ENCODE measurements around the gene ST8SIA1. TPM values are rescaled to one million over a fixed set of nuclear protein-coding genes. Genes with fewer than 3 reads are reported as not detected.

Gene ST8SIA1
- total RNA-seq, 2 experiments from 2014 or later, result 9.5 to 9.6 TPM

DNA sequence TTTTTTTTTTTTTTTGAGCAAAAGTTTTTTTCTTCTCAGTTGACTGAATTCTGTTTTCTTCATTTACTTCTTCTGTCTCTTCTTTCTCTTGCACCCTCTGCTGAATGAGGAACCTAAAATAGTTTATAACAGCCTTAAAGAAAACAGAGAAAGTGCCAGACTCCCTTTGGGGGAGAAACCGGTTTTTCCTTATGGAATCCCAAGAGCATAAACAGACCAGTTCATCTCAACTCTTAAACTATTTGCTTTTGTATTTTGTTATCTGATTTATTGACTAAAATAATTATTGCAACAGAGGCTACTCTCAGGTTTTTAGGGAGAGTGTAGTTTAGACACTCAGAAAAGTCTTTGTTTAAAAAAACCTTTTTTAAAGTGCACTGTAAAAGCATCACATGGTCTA is 30.2 kb downstream of the ST8SIA1 start:
- CTCF ChIA-PET, result interaction anchor here (0.8 kb wide), 1 partner anchor 31 kb away, joined by 5 read pairs; no protein-coding TSS in a partner anchor
- Mint-ChIP-seq H3K4me3 (no peak overlapping the region), H3K4me1 (ENCODE audit: low read depth) (peaks cover 2% of the 10 kb centered on the region), H3K27me3 (no peaks in the 10 kb centered on the region), H3K36me3 (peaks cover 28% of the 10 kb centered on the region), H3K9me3 (peaks cover 26% of the 10 kb centered on the region), H3K27ac (no peak overlapping the region)
- intact Hi-C loops (cut with micrococcal nuclease), result no loop called here
- POLR2A ChIA-PET, result no interaction called here
- no peak for DNase-seq

DNA sequence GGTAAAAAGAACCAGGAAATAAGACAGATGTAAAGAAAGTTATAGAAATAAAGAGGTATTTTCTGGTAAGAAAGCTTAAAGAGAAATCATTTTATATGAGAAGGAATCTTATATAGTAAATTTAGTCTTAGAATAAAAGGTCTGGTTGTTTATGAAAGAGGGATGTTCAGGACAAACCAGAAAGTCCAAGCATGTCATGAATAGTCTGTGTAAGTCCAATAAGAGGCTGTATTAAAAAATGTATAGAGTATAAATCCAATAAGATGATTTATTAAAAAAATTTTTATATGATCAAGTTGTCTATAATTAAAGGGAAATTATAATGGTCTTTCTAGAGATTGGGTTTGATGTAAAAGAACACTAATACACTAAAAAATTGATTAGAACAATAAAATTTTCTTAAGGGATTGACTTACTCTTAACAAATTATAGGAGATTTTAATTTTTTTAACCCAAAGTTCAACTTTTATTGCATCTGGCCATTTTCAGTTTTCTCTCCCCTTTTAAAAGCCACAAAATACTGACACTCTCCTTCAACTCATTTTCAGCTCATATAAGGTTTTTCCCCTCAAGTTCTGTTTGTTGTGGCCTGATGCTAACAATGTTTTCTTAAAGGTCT is 35.1 kb downstream of the ST8SIA1 start:
- ChIA-PET CTCF (no interaction called here), POLR2A (no interaction called here)
- Mint-ChIP-seq H3K36me3 (peaks cover 19% of the 10 kb centered on the region), H3K27me3 (no peaks in the 10 kb centered on the region), H3K4me1 (ENCODE audit: low read depth) (no peaks in the 10 kb centered on the region), H3K9me3 (peaks cover 39% of the 10 kb centered on the region), H3K4me3 (no peak overlapping the region), H3K27ac (no peak overlapping the region)
- intact Hi-C loops (cut with micrococcal nuclease), result no loop called here
- DNase-seq, result no peak

DNA sequence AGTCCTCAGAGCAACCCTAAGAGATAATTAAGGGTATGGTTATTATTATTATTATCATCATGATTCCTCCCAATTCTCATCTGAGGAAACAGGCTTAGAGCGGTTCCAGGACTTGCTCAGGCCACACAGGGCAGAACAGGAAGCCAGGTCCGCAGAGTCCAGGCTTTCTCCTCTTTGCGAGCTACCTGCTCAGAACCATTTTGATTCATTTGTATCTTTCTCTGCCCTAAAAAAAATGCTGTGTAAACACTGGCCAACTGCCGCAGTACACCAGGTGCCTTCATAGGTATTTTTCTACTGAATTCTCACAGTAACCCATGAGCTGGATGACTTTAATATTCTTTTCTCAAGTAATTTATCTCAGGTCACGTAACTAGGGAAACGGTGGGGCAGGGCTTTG is 45.3 kb downstream of the ST8SIA1 start:
- Mint-ChIP-seq H3K9me3 (no peaks in the 10 kb centered on the region), H3K27me3 (no peaks in the 10 kb centered on the region), H3K4me3 (peak overlapping the region; percentile 77), H3K4me1 (ENCODE audit: low read depth) (peaks cover 54% of the 10 kb centered on the region), H3K27ac (peak overlapping the region; percentile 95), H3K36me3 (peaks cover 5% of the 10 kb centered on the region)
- ChIA-PET CTCF (interaction anchor here (1.5 to 3.1 kb wide), 2 partner anchors 46 to 188 kb away, joined by 6 to 22 read pairs; no protein-coding TSS in a partner anchor), POLR2A (interaction anchor here (1.6 to 2.3 kb wide), 2 partner anchors 44 to 121 kb away, joined by 5 to 8 read pairs; no protein-coding TSS in a partner anchor)
- DNase-seq, result no peak
- intact Hi-C loops (cut with micrococcal nuclease), result loop anchor here (2.0 to 10.0 kb wide), 3 partner anchors 32 to 256 kb away; partner anchors contain the start of gene C2CD5

DNA sequence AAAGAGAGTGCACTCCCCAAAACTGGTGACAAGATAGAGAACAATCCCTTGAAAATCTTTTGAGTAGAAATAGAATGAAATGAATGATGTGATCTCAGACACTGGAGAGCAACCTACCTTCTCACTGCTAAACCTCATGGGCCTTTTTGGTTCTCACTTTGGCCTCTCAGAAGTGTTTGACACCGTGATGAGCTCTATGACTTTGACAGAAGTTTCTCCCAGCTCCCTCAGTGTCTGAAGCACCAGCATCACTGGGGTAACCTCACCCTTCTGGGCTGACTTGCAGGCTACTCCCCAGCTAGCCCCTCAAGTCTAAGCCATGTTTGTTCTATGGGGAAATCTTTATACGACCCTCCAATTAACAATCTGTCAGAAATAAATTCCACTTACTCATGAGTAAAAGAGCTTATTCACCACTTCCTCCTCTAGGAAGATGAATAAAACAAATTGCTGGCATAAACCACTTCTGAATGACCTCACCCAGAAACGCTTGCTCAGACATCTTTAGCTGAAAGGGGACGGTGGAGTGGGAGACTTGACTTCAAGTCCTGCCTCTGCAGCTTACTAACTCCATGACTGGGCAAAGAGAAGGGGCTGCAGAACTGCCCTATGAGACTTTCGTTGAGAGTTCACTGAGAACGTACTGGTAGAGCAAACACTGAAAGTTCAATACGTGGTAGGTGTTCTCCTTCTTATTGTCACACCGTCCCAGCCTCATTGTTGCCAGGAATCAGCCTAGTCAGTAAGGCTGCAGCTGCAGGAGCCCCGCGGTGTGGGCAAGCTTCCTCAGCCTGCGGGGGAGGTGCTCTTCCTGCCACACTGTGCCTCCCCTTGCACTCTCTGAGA is 46.5 kb downstream of the ST8SIA1 start:
- Mint-ChIP-seq H3K36me3 (peaks cover 5% of the 10 kb centered on the region), H3K4me1 (ENCODE audit: low read depth) (peaks cover 59% of the 10 kb centered on the region), H3K27ac (peak overlapping the region; percentile 95), H3K4me3 (peak overlapping the region; percentile 77), H3K9me3 (no peaks in the 10 kb centered on the region), H3K27me3 (no peaks in the 10 kb centered on the region)
- ChIA-PET CTCF (interaction anchor here (0.6 to 3.1 kb wide), 9 partner anchors 9 to 187 kb away, joined by 3 to 22 read pairs (median 4); no protein-coding TSS in a partner anchor), POLR2A (interaction anchor here (1.2 to 2.3 kb wide), 5 partner anchors 34 to 127 kb away, joined by 5 to 9 read pairs (median 5); no protein-coding TSS in a partner anchor)
- DNase-seq, result peak; percentile 73
- intact Hi-C loops (cut with micrococcal nuclease), result loop anchor here (1.0 to 10.0 kb wide), 5 partner anchors 33 to 257 kb away; partner anchors contain the start of gene C2CD5

DNA sequence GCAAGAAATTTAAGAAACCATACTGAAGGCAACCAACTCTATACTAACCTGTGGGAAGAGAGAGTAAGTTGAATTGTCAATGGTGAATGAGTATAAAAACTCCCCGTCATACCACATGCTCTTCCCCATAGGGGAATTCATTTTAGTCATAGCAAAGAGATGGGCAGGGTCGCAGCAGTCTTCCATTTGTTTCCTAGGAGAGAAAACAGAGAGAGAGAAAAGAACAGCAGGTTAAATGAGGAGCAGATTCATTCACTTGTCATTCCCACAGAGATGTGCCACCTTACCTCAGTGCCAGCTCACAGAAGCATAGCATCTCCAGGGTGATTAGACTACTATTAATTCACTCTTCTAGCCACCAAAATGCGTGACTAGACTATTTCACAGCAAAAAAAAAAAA is 47.4 kb downstream of the ST8SIA1 start:
- Mint-ChIP-seq H3K4me3 (peak overlapping the region; percentile 11), H3K27ac (peak overlapping the region; percentile 95), H3K9me3 (no peaks in the 10 kb centered on the region), H3K4me1 (ENCODE audit: low read depth) (peaks cover 59% of the 10 kb centered on the region), H3K27me3 (no peaks in the 10 kb centered on the region), H3K36me3 (peaks cover 5% of the 10 kb centered on the region)
- DNase-seq, result peak; percentile 16
- POLR2A ChIA-PET, result interaction anchor here (1.2 to 2.3 kb wide), 3 partner anchors 48 to 128 kb away, joined by 5 to 9 read pairs (median 8); no protein-coding TSS in a partner anchor
- intact Hi-C loops (cut with micrococcal nuclease), result loop anchor here (1.0 to 10.0 kb wide), 3 partner anchors 48 to 258 kb away; partner anchors contain the start of gene C2CD5
- CTCF ChIA-PET, result interaction anchor here (0.6 to 3.1 kb wide), 4 partner anchors 14 to 120 kb away, joined by 3 to 22 read pairs (median 5); no protein-coding TSS in a partner anchor

DNA sequence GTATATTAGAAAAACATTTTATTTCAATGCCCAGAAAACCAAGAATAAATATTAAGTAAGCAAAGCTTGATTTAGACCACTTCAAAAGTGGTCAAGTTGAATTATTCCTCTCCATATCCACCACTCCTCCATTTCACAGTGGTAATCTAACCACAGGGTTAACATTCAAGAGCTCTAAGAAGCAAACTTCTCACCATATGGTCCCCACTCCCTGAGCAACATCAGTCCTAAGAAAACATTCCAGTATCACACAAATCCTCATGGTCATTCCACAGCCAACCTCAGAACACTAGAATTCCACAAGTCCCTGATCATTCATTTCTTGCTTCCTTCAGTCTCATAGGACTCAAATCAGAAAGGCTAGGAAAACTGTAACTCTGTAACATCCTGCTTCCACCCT is 47.9 kb downstream of the ST8SIA1 start:
- Mint-ChIP-seq H3K27me3 (no peaks in the 10 kb centered on the region), H3K27ac (peak overlapping the region; percentile 95), H3K36me3 (peaks cover 5% of the 10 kb centered on the region), H3K4me3 (no peak overlapping the region), H3K9me3 (no peaks in the 10 kb centered on the region), H3K4me1 (ENCODE audit: low read depth) (peaks cover 59% of the 10 kb centered on the region)
- intact Hi-C loops (cut with micrococcal nuclease), result loop anchor here (5.0 to 10.0 kb wide), 2 partner anchors 184 to 258 kb away; partner anchors contain the start of gene C2CD5
- ChIA-PET POLR2A (interaction anchor here (2.2 kb wide), 1 partner anchor 49 kb away, joined by 9 read pairs; no protein-coding TSS in a partner anchor), CTCF (interaction anchor here (0.6 to 3.1 kb wide), 5 partner anchors 14 to 232 kb away, joined by 3 to 22 read pairs (median 4); no protein-coding TSS in a partner anchor)
- no peak for DNase-seq

DNA sequence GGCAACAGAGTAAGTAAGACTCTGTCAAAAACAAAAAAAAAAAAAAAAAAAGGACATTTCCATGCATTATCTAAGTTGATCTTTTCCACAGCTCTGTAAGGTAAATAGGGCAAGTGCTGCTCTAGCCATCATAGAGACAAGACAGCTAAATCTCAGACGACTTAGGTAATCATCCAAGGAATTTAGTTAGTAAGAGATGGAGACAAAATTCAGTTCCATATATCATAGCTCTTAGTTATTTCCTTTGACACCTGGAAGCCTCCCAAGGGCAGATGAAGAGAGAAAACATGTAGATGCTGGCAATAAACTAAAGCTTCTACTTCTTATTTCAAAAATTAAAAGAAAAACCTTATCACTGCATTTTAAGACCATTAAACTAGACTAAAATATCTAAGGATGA is 48.7 kb downstream of the ST8SIA1 start:
- Mint-ChIP-seq H3K4me1 (ENCODE audit: low read depth) (peaks cover 53% of the 10 kb centered on the region), H3K27ac (no peak overlapping the region), H3K36me3 (peaks cover 5% of the 10 kb centered on the region), H3K9me3 (no peaks in the 10 kb centered on the region), H3K27me3 (no peaks in the 10 kb centered on the region), H3K4me3 (no peak overlapping the region)
- ChIA-PET CTCF (interaction anchor here (0.6 to 1.1 kb wide), 3 partner anchors 50 to 232 kb away, joined by 3 to 4 read pairs (median 3); no protein-coding TSS in a partner anchor), POLR2A (no interaction called here)
- DNase-seq, result no peak
- intact Hi-C loops (cut with micrococcal nuclease), result loop anchor here (5.0 to 10.0 kb wide), 2 partner anchors 184 to 259 kb away; partner anchors contain the start of gene C2CD5

DNA sequence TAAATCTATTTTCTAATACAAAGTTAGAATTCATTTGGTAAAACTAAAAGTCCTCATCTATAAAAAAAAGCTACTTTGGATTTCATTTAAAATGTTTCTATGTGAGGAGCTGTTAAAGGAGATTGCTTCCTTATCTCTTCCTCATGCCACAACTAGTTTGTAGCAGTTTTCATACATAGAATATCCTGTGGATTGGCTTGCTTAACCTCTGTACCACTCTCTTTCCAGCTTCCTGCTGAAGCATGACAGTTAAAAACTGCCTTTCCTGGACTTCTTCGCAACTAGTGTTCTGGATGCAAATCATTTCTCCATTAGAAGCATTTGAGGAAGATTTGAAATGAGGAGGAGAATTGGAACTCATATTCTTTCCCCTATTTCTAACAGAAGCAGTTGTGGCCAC is 49.6 kb downstream of the ST8SIA1 start:
- H3K4me3 Mint-ChIP-seq, result no peak overlapping the region
- intact Hi-C loops (cut with micrococcal nuclease), result loop anchor here (5.0 to 10.0 kb wide), 2 partner anchors 183 to 260 kb away; partner anchors contain the start of gene C2CD5
- no peak for DNase-seq
- no peak overlapping the region for H3K27ac Mint-ChIP-seq
- no peaks in the 10 kb centered on the region for H3K27me3 Mint-ChIP-seq
- ChIA-PET POLR2A (no interaction called here), CTCF (interaction anchor here (0.5 kb wide), 1 partner anchor 178 kb away, joined by 3 read pairs; no protein-coding TSS in a partner anchor)
- no peaks in the 10 kb centered on the region for H3K9me3 Mint-ChIP-seq
- peaks cover 5% of the 10 kb centered on the region for H3K36me3 Mint-ChIP-seq
- peaks cover 44% of the 10 kb centered on the region for H3K4me1 Mint-ChIP-seq (ENCODE audit: low read depth)

DNA sequence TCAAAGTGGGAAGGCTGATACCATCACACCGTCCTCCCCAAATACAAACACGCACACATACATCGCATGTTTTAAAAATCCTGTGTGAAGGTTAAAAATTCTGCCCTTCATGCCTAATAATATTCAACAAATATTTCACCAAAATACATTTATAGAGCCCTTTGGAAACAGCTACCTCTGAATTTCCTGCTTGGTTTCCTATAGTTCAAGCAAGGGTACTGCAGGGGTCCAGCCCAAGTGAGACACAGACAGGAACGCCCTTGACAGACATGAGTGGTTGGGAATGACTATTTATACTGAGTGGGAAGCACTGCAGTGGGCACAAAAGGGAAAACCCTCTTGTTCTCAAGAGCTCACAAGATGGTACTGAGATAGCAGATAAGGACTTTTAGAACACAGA is 51.0 kb downstream of the ST8SIA1 start:
- Mint-ChIP-seq H3K4me1 (ENCODE audit: low read depth) (peaks cover 32% of the 10 kb centered on the region), H3K36me3 (peaks cover 8% of the 10 kb centered on the region), H3K9me3 (no peaks in the 10 kb centered on the region), H3K27ac (no peak overlapping the region), H3K27me3 (no peaks in the 10 kb centered on the region), H3K4me3 (no peak overlapping the region)
- ChIA-PET POLR2A (no interaction called here), CTCF (interaction anchor here (0.9 to 1.5 kb wide), 2 partner anchors 31 to 52 kb away, joined by 4 to 5 read pairs; no protein-coding TSS in a partner anchor)
- intact Hi-C loops (cut with micrococcal nuclease), result loop anchor here (10.0 kb wide), 1 partner anchor 261 kb away; the partner anchor contains the start of gene C2CD5
- DNase-seq, result no peak

DNA sequence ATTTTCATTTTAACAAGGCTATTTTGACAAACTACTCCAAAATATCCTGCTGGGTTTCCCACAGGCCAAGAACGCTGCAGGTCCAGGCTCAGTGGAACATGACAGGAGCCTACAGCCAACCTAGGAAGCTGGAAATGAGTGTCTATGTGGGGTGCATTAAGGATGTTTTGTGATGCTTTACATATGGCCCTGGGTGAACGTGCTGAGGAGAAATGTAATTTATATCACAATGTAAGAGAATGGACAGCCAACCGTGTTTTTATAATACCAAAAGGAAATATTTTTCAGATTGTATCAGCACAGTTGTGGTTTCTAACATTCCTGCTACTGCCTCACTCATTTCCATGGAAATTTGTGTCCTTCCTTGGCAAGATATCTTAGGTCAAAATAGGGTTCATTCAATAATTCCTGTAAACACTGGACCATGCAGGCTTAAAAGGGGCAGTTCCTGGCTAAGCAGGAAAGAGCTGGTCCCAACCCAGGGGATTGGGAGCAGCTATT is 51.5 kb downstream of the ST8SIA1 start:
- CTCF ChIA-PET, result interaction anchor here (0.6 to 1.5 kb wide), 3 partner anchors 32 to 53 kb away, joined by 3 to 5 read pairs (median 4); no protein-coding TSS in a partner anchor
- peaks cover 8% of the 10 kb centered on the region for H3K36me3 Mint-ChIP-seq
- no peak for DNase-seq
- POLR2A ChIA-PET, result no interaction called here
- intact Hi-C loops (cut with micrococcal nuclease), result loop anchor here (10.0 kb wide), 1 partner anchor 262 kb away; the partner anchor contains the start of gene C2CD5
- H3K27ac Mint-ChIP-seq, result no peak overlapping the region
- H3K9me3 Mint-ChIP-seq, result no peaks in the 10 kb centered on the region
- H3K4me1 Mint-ChIP-seq (ENCODE audit: low read depth), result peaks cover 27% of the 10 kb centered on the region
- no peak overlapping the region for H3K4me3 Mint-ChIP-seq
- H3K27me3 Mint-ChIP-seq, result no peaks in the 10 kb centered on the region

DNA sequence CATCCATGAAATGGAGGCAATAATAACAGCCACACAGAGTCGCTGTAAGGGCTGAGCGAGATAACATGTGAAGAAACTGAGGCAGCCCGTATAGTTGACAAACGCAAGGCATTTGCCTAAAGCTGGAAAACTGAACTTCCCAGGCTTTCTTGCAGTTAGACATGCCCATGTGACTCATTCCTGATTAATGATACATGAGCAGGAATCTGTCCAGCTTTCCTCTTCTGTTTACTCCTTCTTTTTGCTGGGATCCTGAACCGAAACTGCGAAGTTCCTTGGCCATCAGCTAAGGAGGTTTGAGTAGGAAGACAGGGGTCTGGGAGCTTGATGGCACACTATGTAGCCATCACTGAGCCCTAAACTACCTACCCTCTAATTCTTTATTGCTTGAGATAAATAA is 52.2 kb downstream of the ST8SIA1 start:
- CTCF ChIA-PET, result no interaction called here
- H3K4me3 Mint-ChIP-seq, result no peak overlapping the region
- no peak overlapping the region for H3K27ac Mint-ChIP-seq

More for the DNA sequence above, 52.2 kb downstream of the ST8SIA1 start:
- POLR2A ChIA-PET, result no interaction called here
- no peaks in the 10 kb centered on the region for H3K27me3 Mint-ChIP-seq
- intact Hi-C loops (cut with micrococcal nuclease), result loop anchor here (10.0 kb wide), 1 partner anchor 263 kb away; the partner anchor contains the start of gene C2CD5
- DNase-seq, result no peak
- H3K4me1 Mint-ChIP-seq (ENCODE audit: low read depth), result peaks cover 19% of the 10 kb centered on the region
- H3K9me3 Mint-ChIP-seq, result no peaks in the 10 kb centered on the region
- peaks cover 8% of the 10 kb centered on the region for H3K36me3 Mint-ChIP-seq
